ENCODE measurements around the gene ZDHHC1.
"Not testable (repeated sequence)": the region's sequence is repeated elsewhere in the genome, so short reads cannot be mapped to it uniquely, and the experiment has no call there.

Gene ZDHHC1

GRCh38 chr16:67429799-67430503, 13.7 kb upstream of the ZDHHC1 start:
- DNase-seq: no peak

- no peak for DNase-seq
Observed at GRCh38 chr16:67429053-67429798, 12.9 kb upstream of the ZDHHC1 start.

GRCh38 chr16:67428146-67428731, 12.0 kb upstream of the ZDHHC1 start:
- DNase-seq: peak; percentile 81

GRCh38 chr16:67426950-67427349, 10.7 kb upstream of the ZDHHC1 start:
- DNase-seq: no peak

GRCh38 chr16:67426022-67426421, 9.7 kb upstream of the ZDHHC1 start:
- DNase-seq: no peak

- no peak for DNase-seq
Observed at GRCh38 chr16:67425580-67425979, 9.3 kb upstream of the ZDHHC1 start.

- peak; percentile 37 for DNase-seq
Observed at GRCh38 chr16:67425061-67425460, 8.8 kb upstream of the ZDHHC1 start.

GRCh38 chr16:67424261-67424615, 8.0 kb upstream of the ZDHHC1 start:
- no peak for DNase-seq

- DNase-seq: no peak
Observed at GRCh38 chr16:67423611-67424260, 7.5 kb upstream of the ZDHHC1 start.

GRCh38 chr16:67423015-67423414, 6.7 kb upstream of the ZDHHC1 start:
- no peak for DNase-seq

- DNase-seq: no peak
Observed at GRCh38 chr16:67421030-67421429, 4.8 kb upstream of the ZDHHC1 start.

- DNase-seq: no peak
Observed at GRCh38 chr16:67419931-67420330, 3.7 kb upstream of the ZDHHC1 start.

- no peak for DNase-seq
Observed at GRCh38 chr16:67419502-67419901, 3.2 kb upstream of the ZDHHC1 start.

GRCh38 chr16:67417333-67418061, 1.2 kb upstream of the ZDHHC1 start:
- peak; percentile 44 for DNase-seq

GRCh38 chr16:67415421-67415820, 856 bp downstream of the ZDHHC1 start:
- not testable (repeated sequence) for DNase-seq

- no peak for DNase-seq
Observed at GRCh38 chr16:67413978-67414911, 2.0 kb downstream of the ZDHHC1 start.

GRCh38 chr16:67412294-67412693, 4.0 kb downstream of the ZDHHC1 start:
- no peak for DNase-seq

GRCh38 chr16:67411339-67411738, 4.9 kb downstream of the ZDHHC1 start:
- no peak for DNase-seq

- no peak for DNase-seq
Observed at GRCh38 chr16:67409631-67410030, 6.6 kb downstream of the ZDHHC1 start.

- no peak for DNase-seq
Observed at GRCh38 chr16:67407788-67408452, 8.4 kb downstream of the ZDHHC1 start.

GRCh38 chr16:67407176-67407787, 9.0 kb downstream of the ZDHHC1 start:
- DNase-seq: no peak
